RWPE1 (cell line): ENCODE results near the gene ZACN.

ENCODE experiments used
- CTCF ChIA-PET: fragments of 350-600 bp; sonication (Branson Sonifier 250); formaldehyde crosslinking; extraction: SDS; loops from one replicate; lab custom pipeline; 2021; lab: Yijun Ruan, JAX
- POLR2A ChIA-PET: fragments of 400-600 bp; formaldehyde crosslinking; extraction: SDS; loops from one replicate; lab custom pipeline; 2020; ENCODE audit warnings: antibody characterized with exemption; ENCODE audit not compliant: low non-redundant PET; lab: Yijun Ruan, JAX
- DNase-seq: peaks from one replicate; pipeline ENCODE4 v3.0.0; 2012; ENCODE audit warnings: low spot score
- H3K27ac ChIP-seq: fragments of 450-650 bp; 2 replicates; pipeline ENCODE4 v1.5.1; 2017
- TF ChIP-seq, protein P1 (sequence below): fragments of 450-650 bp; conservative IDR thresholded peaks from 2 replicates; pipeline ENCODE4 v1.5.1; 2017; ENCODE audit warnings: low read depth, mild to moderate bottlenecking

The ZACN gene

GRCh38 chr17:76130473-76130872, 51.5 kb downstream of the ZACN start:
- H3K27ac ChIP-seq, result no peak overlapping the region
- TF ChIP-seq, protein P1, sequence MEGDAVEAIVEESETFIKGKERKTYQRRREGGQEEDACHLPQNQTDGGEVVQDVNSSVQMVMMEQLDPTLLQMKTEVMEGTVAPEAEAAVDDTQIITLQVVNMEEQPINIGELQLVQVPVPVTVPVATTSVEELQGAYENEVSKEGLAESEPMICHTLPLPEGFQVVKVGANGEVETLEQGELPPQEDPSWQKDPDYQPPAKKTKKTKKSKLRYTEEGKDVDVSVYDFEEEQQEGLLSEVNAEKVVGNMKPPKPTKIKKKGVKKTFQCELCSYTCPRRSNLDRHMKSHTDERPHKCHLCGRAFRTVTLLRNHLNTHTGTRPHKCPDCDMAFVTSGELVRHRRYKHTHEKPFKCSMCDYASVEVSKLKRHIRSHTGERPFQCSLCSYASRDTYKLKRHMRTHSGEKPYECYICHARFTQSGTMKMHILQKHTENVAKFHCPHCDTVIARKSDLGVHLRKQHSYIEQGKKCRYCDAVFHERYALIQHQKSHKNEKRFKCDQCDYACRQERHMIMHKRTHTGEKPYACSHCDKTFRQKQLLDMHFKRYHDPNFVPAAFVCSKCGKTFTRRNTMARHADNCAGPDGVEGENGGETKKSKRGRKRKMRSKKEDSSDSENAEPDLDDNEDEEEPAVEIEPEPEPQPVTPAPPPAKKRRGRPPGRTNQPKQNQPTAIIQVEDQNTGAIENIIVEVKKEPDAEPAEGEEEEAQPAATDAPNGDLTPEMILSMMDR, result no peak
- DNase-seq, result no peak
- POLR2A ChIA-PET, result no interaction called here
- CTCF ChIA-PET, result interaction anchor here (1.1 to 1.6 kb wide), 2 partner anchors 9 to 51 kb away, joined by 4 to 6 read pairs; no protein-coding TSS in a partner anchor

DNA sequence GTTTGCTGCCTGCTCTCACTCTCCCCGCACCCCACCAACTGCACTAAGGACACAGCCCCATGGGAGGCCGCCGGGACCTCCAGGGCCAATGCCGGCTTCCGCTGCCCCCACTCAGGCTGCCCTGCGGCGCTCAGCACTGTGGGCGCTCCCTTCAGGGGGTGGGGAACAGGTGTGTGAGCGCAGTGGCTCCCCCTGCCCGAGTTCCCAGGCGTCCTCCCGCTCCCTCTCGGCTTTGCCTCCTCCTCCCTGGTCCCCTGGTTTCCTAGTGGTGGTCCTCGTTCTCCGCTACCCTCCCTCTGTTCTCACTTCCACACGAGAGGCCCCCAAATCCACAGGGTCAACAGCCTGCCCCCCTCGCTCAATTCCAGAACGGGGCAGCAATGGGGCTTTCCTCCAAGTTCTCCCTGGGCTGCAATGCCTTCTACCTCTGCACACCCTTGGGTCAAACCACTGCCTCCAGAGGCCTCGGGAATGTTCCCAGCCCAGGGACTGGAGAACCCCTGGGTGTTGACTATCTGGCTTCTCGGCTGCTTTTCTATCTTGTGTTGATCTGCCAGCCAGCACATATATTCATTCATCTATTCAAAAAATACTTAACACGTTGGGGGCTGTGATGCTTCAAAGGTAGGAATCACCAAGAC, 52.2 kb downstream of the ZACN start:
- POLR2A ChIA-PET, result no interaction called here
- DNase-seq, result no peak

GRCh38 chr17:76131692-76132573, 53.0 kb downstream of the ZACN start:
- CTCF ChIA-PET, result interaction anchor here (1.2 to 1.6 kb wide), 2 partner anchors 10 to 148 kb away, joined by 4 to 6 read pairs; no protein-coding TSS in a partner anchor
- TF ChIP-seq, protein P1, result no peak
- peak; percentile 60 for DNase-seq
- no peak overlapping the region for H3K27ac ChIP-seq
- POLR2A ChIA-PET, result no interaction called here

More for the DNA sequence above, 52.2 kb downstream of the ZACN start:
- TF ChIP-seq, protein P1, result no peak
- CTCF ChIA-PET, result interaction anchor here (1.6 kb wide), 1 partner anchor 10 kb away, joined by 6 read pairs; no protein-coding TSS in a partner anchor
- H3K27ac ChIP-seq, result no peak overlapping the region
